GM23338 (cell line): ENCODE data around the gene TMPRSS5. TPM values are rescaled to one million over a fixed set of nuclear protein-coding genes. Genes with fewer than 3 reads are reported as not detected.

Experiments used
- ATAC-seq: fragments of 200-7000 bp; cut with Tn5 transposase; 3 replicates; pipeline ENCODE4 v1.9.1; 2020
- DNase-seq: peaks from one replicate; pipeline ENCODE4 v3.0.0-alpha.2; 2015; ENCODE audit warnings: low spot score
- H2AFZ ChIP-seq: fragments of 200-600 bp; sonication (generic); 2 replicates; pipeline ENCODE4 v1.8.0; 2016; ENCODE audit warnings: antibody characterized with exemption, mild to moderate bottlenecking, moderate library complexity
- H3F3A ChIP-seq: fragments of 200-600 bp; sonication (generic); replicated peaks from 2 replicates; pipeline ENCODE4 v1.8.0; 2017; ENCODE audit warnings: antibody characterized with exemption, mixed run types, low read depth
- H3K27ac ChIP-seq: fragments of 200-600 bp; sonication (generic); 2 replicates; pipeline ENCODE4 v1.6.1; 2016; ENCODE audit warnings: low read depth
- H3K27me3 ChIP-seq: fragments of 200-600 bp; sonication (generic); 2 replicates; pipeline ENCODE4 v1.8.0; 2016; ENCODE audit warnings: mild to moderate bottlenecking, mixed run types, moderate library complexity; ENCODE audit not compliant: insufficient read depth
- H3K36me3 ChIP-seq: fragments of 200-600 bp; sonication (generic); 2 replicates; pipeline ENCODE4 v1.8.0; 2016; ENCODE audit warnings: mild to moderate bottlenecking; ENCODE audit not compliant: insufficient read depth
- H3K4me1 ChIP-seq: fragments of 200-600 bp; sonication (generic); 2 replicates; pipeline ENCODE4 v1.8.0; 2016; ENCODE audit warnings: mild to moderate bottlenecking, moderate library complexity; ENCODE audit not compliant: insufficient read depth
- H3K4me2 ChIP-seq: fragments of 200-600 bp; sonication (generic); 2 replicates; pipeline ENCODE4 v1.7.1; 2017; ENCODE audit warnings: mixed run types
- H3K4me3 ChIP-seq: fragments of 200-600 bp; sonication (generic); 2 replicates; pipeline ENCODE4 v1.6.1; 2016; ENCODE audit warnings: mixed run types
- H3K79me2 ChIP-seq: fragments of 200-600 bp; sonication (generic); replicated peaks from 2 replicates; pipeline ENCODE4 v1.8.0; 2017; ENCODE audit warnings: mild to moderate bottlenecking; ENCODE audit not compliant: insufficient read depth
- H3K9me2 ChIP-seq: fragments of 200-600 bp; sonication (generic); 2 replicates; pipeline ENCODE4 v1.8.0; 2017; ENCODE audit not compliant: insufficient read depth
- H4K20me1 ChIP-seq: fragments of 200-600 bp; sonication (generic); replicated peaks from 2 replicates; pipeline ENCODE4 v1.8.0; 2017; ENCODE audit warnings: mild to moderate bottlenecking; ENCODE audit not compliant: insufficient read depth
- H3K27ac Mint-ChIP-seq: 2 replicates; pipeline ENCODE4 v1.8.0; 2020; ENCODE audit warnings: inconsistent platforms, mild to moderate bottlenecking, moderate library complexity, mixed read lengths
- H3K27me3 Mint-ChIP-seq: 3 replicates; pipeline ENCODE4 v1.8.0; 2022; ENCODE audit warnings: low read depth, mild to moderate bottlenecking, moderate library complexity, mixed read lengths, inconsistent platforms; ENCODE audit not compliant: insufficient read depth, poor library complexity
- H3K36me3 Mint-ChIP-seq: 3 replicates; pipeline ENCODE4 v1.8.0; 2021; ENCODE audit warnings: low read depth, mild to moderate bottlenecking, inconsistent platforms, moderate library complexity, mixed read lengths
- H3K4me1 Mint-ChIP-seq: 3 replicates; pipeline ENCODE4 v1.8.0; 2020; ENCODE audit warnings: mild to moderate bottlenecking, inconsistent platforms, mixed read lengths
- H3K4me3 Mint-ChIP-seq: 3 replicates; pipeline ENCODE4 v1.8.0; 2021; ENCODE audit warnings: moderate library complexity, mild to moderate bottlenecking, inconsistent platforms, mixed read lengths
- H3K9me3 Mint-ChIP-seq: 3 replicates; pipeline ENCODE4 v1.8.0; 2020; ENCODE audit warnings: moderate library complexity, mild to moderate bottlenecking, inconsistent platforms, mixed read lengths
- EZH2 ChIP-seq: fragments of 200-600 bp; sonication (generic); IDR thresholded peaks from one replicate; pipeline ENCODE4 v1.8.0; 2017; ENCODE audit warnings: antibody characterized with exemption, mild to moderate bottlenecking, low read depth; ENCODE audit not compliant: unreplicated experiment
- EZH2phosphoT487 ChIP-seq: fragments of 200-600 bp; sonication (generic); IDR thresholded peaks from one replicate; pipeline ENCODE4 v1.8.1; 2018; ENCODE audit warnings: antibody characterized with exemption; ENCODE audit not compliant: unreplicated experiment
- JUNB ChIP-seq: IDR thresholded peaks from one replicate; pipeline ENCODE4 v1.6.1; 2016; ENCODE audit warnings: antibody characterized with exemption; ENCODE audit not compliant: unreplicated experiment
- NANOG ChIP-seq: IDR thresholded peaks from 2 replicates; pipeline ENCODE4 v1.6.1; 2016; ENCODE audit warnings: antibody characterized with exemption, borderline replicate concordance
- STAT1 ChIP-seq: IDR thresholded peaks from one replicate; pipeline ENCODE4 v1.6.1; 2016; ENCODE audit warnings: antibody characterized with exemption; ENCODE audit not compliant: unreplicated experiment
- ZNF114 ChIP-seq: fragments of 250-450 bp; sonication (Bioruptor Pico); IDR thresholded peaks from 2 replicates; pipeline ENCODE4 v1.5.0; 2020; ENCODE audit warnings: mild to moderate bottlenecking, moderate library complexity
- ZNF331 ChIP-seq: fragments of 250-450 bp; sonication (Bioruptor Pico); IDR thresholded peaks from 2 replicates; pipeline ENCODE4 v1.5.0; 2020; ENCODE audit warnings: low read depth, mild to moderate bottlenecking, moderate library complexity
- polyA plus RNA-seq: library from polyadenylated mRNA; unstranded; fragments of >200 nt; fragmentation: Nextera tagmentation; extraction: Ambion mirVana; gene quantifications from 2 replicates; pipeline ENCODE4 v1.2.1, GENCODE V29; 2016
- total RNA-seq: library from RNA; depleted of rRNA; stranded (reverse); fragments of >200 nt; shearing (Covaris generic); gene quantifications from 2 replicates; pipeline ENCODE4 v1.2.3, GENCODE V29; 2014
- TF ChIP-seq, protein P1 (sequence below): IDR thresholded peaks from 2 replicates; pipeline ENCODE4 v1.6.1; 2016; ENCODE audit warnings: antibody characterized with exemption
- TF ChIP-seq, protein P2 (sequence below): IDR thresholded peaks from one replicate; pipeline ENCODE4 v1.6.1; 2018; ENCODE audit warnings: antibody characterized with exemption; ENCODE audit not compliant: unreplicated experiment
- TF ChIP-seq, protein P3 (sequence below): fragments of 250-450 bp; sonication (Bioruptor Pico); IDR thresholded peaks from 2 replicates; pipeline ENCODE4 v1.5.0; 2020; ENCODE audit warnings: mild to moderate bottlenecking, moderate library complexity

The TMPRSS5 gene
- total and polyA plus RNA-seq, 2 experiments from 2014 or later = not detected

DNA sequence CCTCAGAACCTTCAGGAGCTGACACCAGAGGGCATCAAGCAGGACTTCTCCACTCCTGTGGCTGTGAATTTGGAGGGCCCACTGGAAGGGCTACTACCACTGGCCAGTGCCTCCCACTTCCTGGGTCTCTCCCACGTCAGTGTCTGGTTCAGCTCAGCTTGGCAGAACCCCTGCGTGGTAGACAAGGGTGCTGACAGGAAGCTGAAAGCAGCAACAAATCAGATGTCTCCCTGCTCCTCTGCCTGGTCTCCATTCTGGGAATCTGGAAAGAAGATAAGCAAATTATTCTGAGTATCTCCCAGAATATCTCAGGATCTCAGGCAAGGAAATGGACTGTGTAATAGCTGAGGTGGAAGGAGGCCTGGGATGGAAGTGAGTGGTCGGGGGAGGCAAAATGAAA lies 61.5 kb downstream of the TMPRSS5 start:
- no peaks in the 10 kb centered on the region for H3K36me3 ChIP-seq
- H3K9me2 ChIP-seq = no peaks in the 10 kb centered on the region
- Mint-ChIP-seq H3K4me3 (no peak overlapping the region), H3K27ac (no peak overlapping the region), H3K36me3 (peaks cover 7% of the 10 kb centered on the region; the same call in 2 of the 3 replicates), H3K9me3 (peaks cover 15% of the 10 kb centered on the region), H3K4me1 (0 out of 3 replicates have a peak, but pooled peaks cover 3% of the 10 kb centered on the region), H3K27me3 (peaks cover 2% of the 10 kb centered on the region)
- H3F3A ChIP-seq = no peaks in the 10 kb centered on the region
- H3K4me3 ChIP-seq = no peak overlapping the region
- no peak for ATAC-seq
- H3K79me2 ChIP-seq = no peaks in the 10 kb centered on the region
- H3K27ac ChIP-seq = no peak overlapping the region
- H4K20me1 ChIP-seq = no peaks in the 10 kb centered on the region
- DNase-seq = no peak
- no peak overlapping the region for H3K4me2 ChIP-seq
- H3K27me3 ChIP-seq = no peaks in the 10 kb centered on the region
- TF ChIP-seq ZNF114 (no peak), EZH2 (no peak), NANOG (no peak), STAT1 (no peak), EZH2phosphoT487 (no peak), ZNF331 (CRISPR knock-in tag) (no peak), JUNB (no peak)
- TF ChIP-seq, protein P1, sequence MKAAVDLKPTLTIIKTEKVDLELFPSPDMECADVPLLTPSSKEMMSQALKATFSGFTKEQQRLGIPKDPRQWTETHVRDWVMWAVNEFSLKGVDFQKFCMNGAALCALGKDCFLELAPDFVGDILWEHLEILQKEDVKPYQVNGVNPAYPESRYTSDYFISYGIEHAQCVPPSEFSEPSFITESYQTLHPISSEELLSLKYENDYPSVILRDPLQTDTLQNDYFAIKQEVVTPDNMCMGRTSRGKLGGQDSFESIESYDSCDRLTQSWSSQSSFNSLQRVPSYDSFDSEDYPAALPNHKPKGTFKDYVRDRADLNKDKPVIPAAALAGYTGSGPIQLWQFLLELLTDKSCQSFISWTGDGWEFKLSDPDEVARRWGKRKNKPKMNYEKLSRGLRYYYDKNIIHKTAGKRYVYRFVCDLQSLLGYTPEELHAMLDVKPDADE = no peak
- TF ChIP-seq, protein P2, sequence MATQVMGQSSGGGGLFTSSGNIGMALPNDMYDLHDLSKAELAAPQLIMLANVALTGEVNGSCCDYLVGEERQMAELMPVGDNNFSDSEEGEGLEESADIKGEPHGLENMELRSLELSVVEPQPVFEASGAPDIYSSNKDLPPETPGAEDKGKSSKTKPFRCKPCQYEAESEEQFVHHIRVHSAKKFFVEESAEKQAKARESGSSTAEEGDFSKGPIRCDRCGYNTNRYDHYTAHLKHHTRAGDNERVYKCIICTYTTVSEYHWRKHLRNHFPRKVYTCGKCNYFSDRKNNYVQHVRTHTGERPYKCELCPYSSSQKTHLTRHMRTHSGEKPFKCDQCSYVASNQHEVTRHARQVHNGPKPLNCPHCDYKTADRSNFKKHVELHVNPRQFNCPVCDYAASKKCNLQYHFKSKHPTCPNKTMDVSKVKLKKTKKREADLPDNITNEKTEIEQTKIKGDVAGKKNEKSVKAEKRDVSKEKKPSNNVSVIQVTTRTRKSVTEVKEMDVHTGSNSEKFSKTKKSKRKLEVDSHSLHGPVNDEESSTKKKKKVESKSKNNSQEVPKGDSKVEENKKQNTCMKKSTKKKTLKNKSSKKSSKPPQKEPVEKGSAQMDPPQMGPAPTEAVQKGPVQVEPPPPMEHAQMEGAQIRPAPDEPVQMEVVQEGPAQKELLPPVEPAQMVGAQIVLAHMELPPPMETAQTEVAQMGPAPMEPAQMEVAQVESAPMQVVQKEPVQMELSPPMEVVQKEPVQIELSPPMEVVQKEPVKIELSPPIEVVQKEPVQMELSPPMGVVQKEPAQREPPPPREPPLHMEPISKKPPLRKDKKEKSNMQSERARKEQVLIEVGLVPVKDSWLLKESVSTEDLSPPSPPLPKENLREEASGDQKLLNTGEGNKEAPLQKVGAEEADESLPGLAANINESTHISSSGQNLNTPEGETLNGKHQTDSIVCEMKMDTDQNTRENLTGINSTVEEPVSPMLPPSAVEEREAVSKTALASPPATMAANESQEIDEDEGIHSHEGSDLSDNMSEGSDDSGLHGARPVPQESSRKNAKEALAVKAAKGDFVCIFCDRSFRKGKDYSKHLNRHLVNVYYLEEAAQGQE = no peak
- no peaks in the 10 kb centered on the region for H3K4me1 ChIP-seq
- no peak overlapping the region for H2AFZ ChIP-seq

DNA sequence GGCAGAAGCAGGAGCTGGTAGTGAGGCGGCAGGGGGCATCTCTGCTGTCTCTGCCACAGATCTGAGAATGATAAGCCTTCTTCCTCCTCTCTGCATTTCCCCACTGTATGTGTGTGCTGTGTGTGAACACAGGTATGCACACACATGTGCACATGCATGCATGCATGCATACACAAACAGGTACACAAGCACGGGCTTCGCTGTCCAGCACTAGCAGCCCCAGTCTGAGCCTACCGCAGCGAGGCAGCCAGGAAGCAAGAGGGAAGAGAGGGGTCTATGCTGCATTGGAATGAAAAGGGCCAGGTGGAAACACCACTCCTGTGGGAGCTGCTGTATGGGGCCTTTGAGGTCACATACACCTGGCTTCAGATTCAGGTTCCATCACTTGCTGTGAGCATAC lies 62.4 kb downstream of the TMPRSS5 start:
- Histone ChIP-seq H3K36me3 (no peaks in the 10 kb centered on the region), H3K4me1 (no peaks in the 10 kb centered on the region), H3K4me2 (no peak overlapping the region), H4K20me1 (no peaks in the 10 kb centered on the region), H3K4me3 (no peak overlapping the region), H2AFZ (no peak overlapping the region), H3K79me2 (no peaks in the 10 kb centered on the region), H3F3A (no peaks in the 10 kb centered on the region), H3K9me2 (no peaks in the 10 kb centered on the region), H3K27ac (no peak overlapping the region), H3K27me3 (no peaks in the 10 kb centered on the region)
- no peak for DNase-seq
- Mint-ChIP-seq H3K4me3 (no peak overlapping the region), H3K36me3 (peaks cover 7% of the 10 kb centered on the region; the same call in 2 of the 3 replicates), H3K27ac (no peak overlapping the region), H3K27me3 (peaks cover 2% of the 10 kb centered on the region), H3K4me1 (0 out of 3 replicates have a peak, but pooled peaks cover 3% of the 10 kb centered on the region), H3K9me3 (peaks cover 9% of the 10 kb centered on the region; the same call in 2 of the 3 replicates)
- ATAC-seq = peak; percentile 22; the same call in 2 of the 3 replicates
- TF ChIP-seq, protein P3, sequence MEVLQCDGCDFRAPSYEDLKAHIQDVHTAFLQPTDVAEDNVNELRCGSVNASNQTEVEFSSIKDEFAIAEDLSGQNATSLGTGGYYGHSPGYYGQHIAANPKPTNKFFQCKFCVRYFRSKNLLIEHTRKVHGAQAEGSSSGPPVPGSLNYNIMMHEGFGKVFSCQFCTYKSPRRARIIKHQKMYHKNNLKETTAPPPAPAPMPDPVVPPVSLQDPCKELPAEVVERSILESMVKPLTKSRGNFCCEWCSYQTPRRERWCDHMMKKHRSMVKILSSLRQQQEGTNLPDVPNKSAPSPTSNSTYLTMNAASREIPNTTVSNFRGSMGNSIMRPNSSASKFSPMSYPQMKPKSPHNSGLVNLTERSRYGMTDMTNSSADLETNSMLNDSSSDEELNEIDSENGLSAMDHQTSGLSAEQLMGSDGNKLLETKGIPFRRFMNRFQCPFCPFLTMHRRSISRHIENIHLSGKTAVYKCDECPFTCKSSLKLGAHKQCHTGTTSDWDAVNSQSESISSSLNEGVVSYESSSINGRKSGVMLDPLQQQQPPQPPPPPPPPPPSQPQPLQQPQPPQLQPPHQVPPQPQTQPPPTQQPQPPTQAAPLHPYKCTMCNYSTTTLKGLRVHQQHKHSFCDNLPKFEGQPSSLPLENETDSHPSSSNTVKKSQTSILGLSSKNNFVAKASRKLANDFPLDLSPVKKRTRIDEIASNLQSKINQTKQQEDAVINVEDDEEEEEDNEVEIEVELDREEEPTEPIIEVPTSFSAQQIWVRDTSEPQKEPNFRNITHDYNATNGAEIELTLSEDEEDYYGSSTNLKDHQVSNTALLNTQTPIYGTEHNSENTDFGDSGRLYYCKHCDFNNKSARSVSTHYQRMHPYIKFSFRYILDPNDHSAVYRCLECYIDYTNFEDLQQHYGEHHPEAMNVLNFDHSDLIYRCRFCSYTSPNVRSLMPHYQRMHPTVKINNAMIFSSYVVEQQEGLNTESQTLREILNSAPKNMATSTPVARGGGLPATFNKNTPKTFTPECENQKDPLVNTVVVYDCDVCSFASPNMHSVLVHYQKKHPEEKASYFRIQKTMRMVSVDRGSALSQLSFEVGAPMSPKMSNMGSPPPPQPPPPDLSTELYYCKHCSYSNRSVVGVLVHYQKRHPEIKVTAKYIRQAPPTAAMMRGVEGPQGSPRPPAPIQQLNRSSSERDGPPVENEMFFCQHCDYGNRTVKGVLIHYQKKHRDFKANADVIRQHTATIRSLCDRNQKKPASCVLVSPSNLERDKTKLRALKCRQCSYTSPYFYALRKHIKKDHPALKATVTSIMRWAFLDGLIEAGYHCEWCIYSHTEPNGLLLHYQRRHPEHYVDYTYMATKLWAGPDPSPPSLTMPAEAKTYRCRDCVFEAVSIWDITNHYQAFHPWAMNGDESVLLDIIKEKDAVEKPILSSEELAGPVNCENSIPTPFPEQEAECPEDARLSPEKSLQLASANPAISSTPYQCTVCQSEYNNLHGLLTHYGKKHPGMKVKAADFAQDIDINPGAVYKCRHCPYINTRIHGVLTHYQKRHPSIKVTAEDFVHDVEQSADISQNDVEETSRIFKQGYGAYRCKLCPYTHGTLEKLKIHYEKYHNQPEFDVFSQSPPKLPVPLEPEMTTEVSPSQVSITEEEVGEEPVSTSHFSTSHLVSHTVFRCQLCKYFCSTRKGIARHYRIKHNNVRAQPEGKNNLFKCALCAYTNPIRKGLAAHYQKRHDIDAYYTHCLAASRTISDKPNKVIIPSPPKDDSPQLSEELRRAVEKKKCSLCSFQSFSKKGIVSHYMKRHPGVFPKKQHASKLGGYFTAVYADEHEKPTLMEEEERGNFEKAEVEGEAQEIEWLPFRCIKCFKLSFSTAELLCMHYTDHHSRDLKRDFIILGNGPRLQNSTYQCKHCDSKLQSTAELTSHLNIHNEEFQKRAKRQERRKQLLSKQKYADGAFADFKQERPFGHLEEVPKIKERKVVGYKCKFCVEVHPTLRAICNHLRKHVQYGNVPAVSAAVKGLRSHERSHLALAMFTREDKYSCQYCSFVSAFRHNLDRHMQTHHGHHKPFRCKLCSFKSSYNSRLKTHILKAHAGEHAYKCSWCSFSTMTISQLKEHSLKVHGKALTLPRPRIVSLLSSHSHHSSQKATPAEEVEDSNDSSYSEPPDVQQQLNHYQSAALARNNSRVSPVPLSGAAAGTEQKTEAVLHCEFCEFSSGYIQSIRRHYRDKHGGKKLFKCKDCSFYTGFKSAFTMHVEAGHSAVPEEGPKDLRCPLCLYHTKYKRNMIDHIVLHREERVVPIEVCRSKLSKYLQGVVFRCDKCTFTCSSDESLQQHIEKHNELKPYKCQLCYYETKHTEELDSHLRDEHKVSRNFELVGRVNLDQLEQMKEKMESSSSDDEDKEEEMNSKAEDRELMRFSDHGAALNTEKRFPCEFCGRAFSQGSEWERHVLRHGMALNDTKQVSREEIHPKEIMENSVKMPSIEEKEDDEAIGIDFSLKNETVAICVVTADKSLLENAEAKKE = no peak
